Keratinocyte (primary cell): Measurements from ENCODE around the gene RNMT. TPM values are rescaled to one million over a fixed set of nuclear protein-coding genes. Genes with fewer than 3 reads are reported as not detected.
A peak's percentile ranks its signal among the peaks of the same experiment; 100 is the strongest.

Experiments used
- DNase-seq: peaks from one replicate; pipeline ENCODE4 v3.0.0-alpha.2; 2011; ENCODE audit warnings: low read depth, missing footprints, low spot score
- FAIRE-seq: peaks from 2 replicates; lab custom pipeline; 2011; peaks lifted over from hg19 to GRCh38; lab: Jason Lieb, UNC
- H2AFZ ChIP-seq: 2 replicates; pipeline ENCODE4 v1.6.0; 2012; ENCODE audit warnings: low read length, control low read depth, inconsistent platforms; ENCODE audit not compliant: control insufficient read depth
- H3K27ac ChIP-seq: 2 replicates; pipeline ENCODE4 v1.5.1; 2011; ENCODE audit warnings: low read length; ENCODE audit not compliant: control insufficient read depth, insufficient read depth
- H3K27me3 ChIP-seq: 3 replicates; pipeline ENCODE4 v1.6.0; 2011; ENCODE audit warnings: low read length; ENCODE audit not compliant: control insufficient read depth, insufficient read depth; ENCODE audit errors: extremely low read depth
- H3K36me3 ChIP-seq, 2 experiments: 2 replicates in 1 of 2; 3 replicates in 1 of 2; pipeline ENCODE4 v1.5.1; 2011; ENCODE audit warnings: low read length in 2 of 2, mild to moderate bottlenecking in 1 of 2; ENCODE audit not compliant: control insufficient read depth in 2 of 2, insufficient read depth in 2 of 2; ENCODE audit errors: extremely low read depth in 1 of 2
- H3K4me1 ChIP-seq: 3 replicates; pipeline ENCODE4 v1.5.1; 2011; ENCODE audit warnings: low read length; ENCODE audit not compliant: control insufficient read depth, insufficient read depth; ENCODE audit errors: extremely low read depth
- H3K4me2 ChIP-seq: 3 replicates; pipeline ENCODE4 v1.6.0; 2011; ENCODE audit warnings: low read depth, low read length; ENCODE audit not compliant: control insufficient read depth, insufficient read depth; ENCODE audit errors: extremely low read depth
- H3K4me3 ChIP-seq, 3 experiments: fragments of 200-600 bp in 1 of 3; sonication (generic) in 1 of 3; 2 replicates in 2 of 3; 3 replicates in 1 of 3; pipeline ENCODE4 v1.5.1; 2011 to 2016; ENCODE audit warnings: low read length in 3 of 3, mild to moderate bottlenecking in 3 of 3, control low read depth in 2 of 3, inconsistent platforms in 1 of 3, low read depth in 1 of 3, mixed read lengths in 1 of 3, mixed run types in 1 of 3, moderate library complexity in 1 of 3; ENCODE audit not compliant: control insufficient read depth in 2 of 3, insufficient read depth in 2 of 3; ENCODE audit errors: extremely low read depth in 1 of 3
- H3K79me2 ChIP-seq: 2 replicates; pipeline ENCODE4 v1.6.0; 2012; ENCODE audit warnings: low read length; ENCODE audit not compliant: control insufficient read depth, insufficient read depth
- H3K9ac ChIP-seq: 3 replicates; pipeline ENCODE4 v1.6.0; 2011; ENCODE audit warnings: low read length; ENCODE audit not compliant: control insufficient read depth, insufficient read depth; ENCODE audit errors: extremely low read depth
- H3K9me1 ChIP-seq: 3 replicates; pipeline ENCODE4 v1.6.0; 2011; ENCODE audit warnings: low read length; ENCODE audit not compliant: control insufficient read depth, insufficient read depth; ENCODE audit errors: extremely low read depth
- H3K9me3 ChIP-seq: 2 replicates; pipeline ENCODE4 v1.5.1; 2012; ENCODE audit warnings: low read depth, low read length; ENCODE audit not compliant: control insufficient read depth
- H4K20me1 ChIP-seq: 3 replicates; pipeline ENCODE4 v1.6.0; 2011; ENCODE audit warnings: low read length; ENCODE audit not compliant: control insufficient read depth, insufficient read depth; ENCODE audit errors: extremely low read depth
- CTCF ChIP-seq, 3 experiments: IDR thresholded peaks in 1 of 3; conservative IDR thresholded peaks in 1 of 3; optimal IDR thresholded peaks in 1 of 3; 2 replicates in 2 of 3; 3 replicates in 1 of 3; pipeline versions ENCODE3 to v1.5.1; 2011; ENCODE audit warnings: low read length in 3 of 3, mild to moderate bottlenecking in 3 of 3, moderate library complexity in 2 of 3, control low read depth in 1 of 3, inconsistent platforms in 1 of 3; ENCODE audit not compliant: insufficient read depth in 2 of 3; ENCODE audit errors: extremely low read depth in 1 of 3
- EZH2 ChIP-seq: IDR thresholded peaks from one replicate; pipeline ENCODE4 v1.6.1; 2012; ENCODE audit warnings: inconsistent platforms, mild to moderate bottlenecking, low read length, moderate library complexity
- dilution Hi-C: fragments of 300-500 bp; cut with MboI; formaldehyde crosslinking; loops from one replicate; pipeline ENCODE4 v1.7.0; 2020; ENCODE audit warnings: low sequenced_read_pairs; ENCODE audit not compliant: extremely low pct_ligation_motif_present
- polyA plus RNA-seq, 5 experiments: library from polyadenylated mRNA; depleted of rRNA in 3 of 5; stranded (reverse) in 3 of 5; stranded (forward) in 1 of 5; unstranded in 1 of 5; fragments of >200 nt; gene quantifications; 1 replicate in 1 of 5; 2 replicates in 3 of 5; 3 replicates in 1 of 5; pipeline versions ENCODE4 v1.2.1 to v1.2.3, GENCODE V29; 2011 to 2012; ENCODE audit warnings: missing spikeins in 2 of 5, low read depth in 1 of 5, low replicate concordance in 1 of 5

RNMT gene
- polyA plus RNA-seq, 1 donor (not counting 4 experiments of a cell fraction or from before 2014, with no cell fraction given), result 22.6 TPM

DNA sequence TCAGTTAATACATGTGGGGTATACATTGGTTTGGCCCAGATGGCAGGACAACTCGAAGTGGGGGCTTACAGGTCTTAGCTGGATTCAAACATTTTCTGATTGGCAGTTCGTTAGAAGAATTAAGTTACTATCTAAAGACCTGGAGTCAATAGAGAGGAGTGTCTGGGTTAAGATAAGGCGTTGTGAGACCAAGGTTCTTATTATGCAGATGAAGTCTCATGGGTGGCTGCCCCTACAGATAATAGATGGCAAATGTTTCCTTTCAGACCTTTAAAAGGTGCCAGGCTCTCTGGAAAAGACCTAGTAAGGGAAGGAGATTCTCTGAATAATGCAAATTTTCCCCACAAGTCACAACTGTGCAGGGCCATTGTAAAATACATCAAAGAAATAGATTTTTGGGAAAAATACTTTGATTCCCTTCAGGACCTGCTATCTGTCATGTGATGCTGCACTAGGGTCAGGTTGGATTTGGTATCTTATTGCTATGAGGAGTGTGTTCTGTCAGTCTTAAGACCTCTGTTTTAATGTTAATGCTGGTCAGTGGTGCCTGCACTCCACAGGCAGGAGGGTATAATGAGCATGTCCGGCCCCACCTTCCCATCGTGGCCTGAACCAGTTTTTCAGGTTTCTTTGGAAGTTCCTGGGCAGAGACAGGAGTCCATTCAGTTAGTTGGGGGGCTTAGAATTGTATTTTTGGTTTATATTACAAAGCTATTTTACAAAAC is 83.2 kb downstream of the RNMT start:
- Histone ChIP-seq H3K27me3 (peaks cover 3% of the 10 kb centered on the region), H3K36me3 (no peaks in the 10 kb centered on the region), H3K4me1 (peaks cover 26% of the 10 kb centered on the region), H3K4me3 (no peak overlapping the region), H3K9me3 (no peaks in the 10 kb centered on the region), H4K20me1 (no peaks in the 10 kb centered on the region), H3K27ac (no peak overlapping the region), H3K9ac (no peak overlapping the region), H3K4me2 (no peak overlapping the region), H3K79me2 (no peaks in the 10 kb centered on the region), H2AFZ (no peak overlapping the region), H3K9me1 (no peaks in the 10 kb centered on the region)
- FAIRE-seq, result no peak
- no peak for TF ChIP-seq EZH2
- TF ChIP-seq CTCF (optimal IDR thresholded peaks at IDR 0.05 in 1 of 3, IDR thresholded peaks at IDR 0.05 in 1 of 3, conservative IDR thresholded peaks at IDR 0.05 in 1 of 3; ENCODE audit: extremely low read depth in 1 of 3, insufficient read depth in 2 of 3, low read length in 3 of 3), result no peak
- DNase-seq, result no peak
- dilution Hi-C loops, result no loop called here

GRCh38 chr18:13810950-13811485 is 84.5 kb downstream of the RNMT start:
- peak overlapping the region; percentile 54 for H3K4me2 ChIP-seq
- no peak for TF ChIP-seq EZH2
- no peak for TF ChIP-seq CTCF (optimal IDR thresholded peaks at IDR 0.05 in 1 of 3, IDR thresholded peaks at IDR 0.05 in 1 of 3, conservative IDR thresholded peaks at IDR 0.05 in 1 of 3; ENCODE audit: extremely low read depth in 1 of 3, insufficient read depth in 2 of 3, low read length in 3 of 3)
- H3K4me1 ChIP-seq, result peaks cover 26% of the 10 kb centered on the region
- H3K36me3 ChIP-seq, result no peaks in the 10 kb centered on the region
- H3K4me3 ChIP-seq, result no peak overlapping the region
- FAIRE-seq, result peak; percentile 39
- DNase-seq, result peak; percentile 33
- H2AFZ ChIP-seq, result peak overlapping the region; percentile 19
- no peaks in the 10 kb centered on the region for H3K79me2 ChIP-seq
- H3K27me3 ChIP-seq, result peaks cover 3% of the 10 kb centered on the region
- H3K9me3 ChIP-seq, result no peaks in the 10 kb centered on the region
- no peak overlapping the region for H3K9ac ChIP-seq
- no peaks in the 10 kb centered on the region for H3K9me1 ChIP-seq
- dilution Hi-C loops, result no loop called here
- no peaks in the 10 kb centered on the region for H4K20me1 ChIP-seq
- H3K27ac ChIP-seq, result no peak overlapping the region
